ENCODE measurements around the gene KCNN1. TPM values are rescaled to one million over a fixed set of nuclear protein-coding genes. Genes with fewer than 3 reads are reported as not detected.
A peak's percentile ranks its signal among the peaks of the same experiment; 100 is the strongest.
"Not testable (repeated sequence)": the region's sequence is repeated elsewhere in the genome, so short reads cannot be mapped to it uniquely, and the experiment has no call there.

The KCNN1 gene
- 0.67 TPM for polyA plus RNA-seq (2013, experiment 1 of 2; ENCODE audit: insufficient read length)
- 0.61 TPM for polyA plus RNA-seq (2013, experiment 2 of 2; ENCODE audit: insufficient read length)

- DNase-seq: no peak
Observed at GRCh38 chr19:17966550-17967256, at the start of gene KCNN1. TSS of gene KCNN1 (plus strand) at chr19:17967107. CDS start at chr19:17973889, 6,782 bp downstream.

- DNase-seq: not testable (repeated sequence)
Observed at GRCh38 chr19:17918151-17918550, 48.8 kb upstream of the KCNN1 start.

DNA sequence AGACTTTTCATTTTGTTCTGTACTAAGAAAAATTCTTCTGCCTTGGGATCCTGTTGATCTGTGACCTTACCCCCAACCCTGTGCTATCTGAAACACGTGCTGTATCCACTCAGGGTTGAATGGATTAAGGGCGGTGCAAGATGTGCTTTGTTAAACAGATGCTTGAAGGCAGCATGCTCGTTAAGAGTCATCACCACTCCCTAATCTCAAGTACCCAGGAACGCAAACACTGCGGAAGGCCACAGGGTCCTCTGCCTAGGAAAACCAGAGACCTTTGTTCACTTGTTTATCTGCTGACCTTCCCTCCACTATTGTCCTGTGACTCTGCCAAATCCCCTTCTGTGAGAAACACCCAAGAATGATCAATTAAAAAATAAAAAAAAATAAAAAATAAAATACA, 47.8 kb upstream of the KCNN1 start:
- DNase-seq: not testable (repeated sequence)

DNA sequence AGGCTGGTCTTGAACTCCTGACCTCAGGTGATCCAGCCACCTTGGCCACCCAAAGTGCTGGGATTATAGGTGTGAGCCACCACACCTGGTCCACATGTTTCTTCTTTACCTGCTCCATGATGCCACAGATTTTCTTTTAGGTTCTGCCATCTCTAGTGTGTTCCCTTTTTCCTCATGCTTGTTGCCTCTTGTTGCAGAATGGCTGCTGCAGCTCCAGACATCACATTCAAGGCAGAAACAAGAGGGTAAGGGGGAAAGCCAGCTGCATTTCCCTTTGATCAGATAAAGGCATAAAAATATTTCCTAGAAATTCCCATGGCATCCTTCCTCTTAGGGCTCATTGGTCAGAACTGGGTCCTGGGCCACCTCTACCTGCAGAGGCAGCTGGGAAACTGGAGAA, 46.4 kb upstream of the KCNN1 start:
- DNase-seq: no peak

DNA sequence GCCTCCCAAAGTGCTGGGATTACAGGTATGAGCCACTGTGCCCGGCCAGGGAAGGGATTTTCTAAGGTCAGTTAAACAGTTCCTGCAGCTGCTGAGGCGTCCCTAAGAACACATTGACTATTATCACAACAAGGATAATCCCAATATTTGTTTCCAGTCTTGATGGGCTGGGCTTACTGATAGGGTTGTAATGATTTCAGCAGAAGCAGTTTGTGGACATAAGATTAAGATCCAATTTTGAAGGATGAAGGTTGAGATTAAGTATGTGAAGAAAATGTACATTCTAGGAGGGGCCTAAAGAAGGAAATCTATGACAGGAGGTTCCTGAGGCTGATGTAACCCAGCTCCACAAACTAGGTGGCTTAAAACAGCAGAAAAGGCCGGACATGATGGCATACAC, 44.8 kb upstream of the KCNN1 start:
- no peak for DNase-seq

DNA sequence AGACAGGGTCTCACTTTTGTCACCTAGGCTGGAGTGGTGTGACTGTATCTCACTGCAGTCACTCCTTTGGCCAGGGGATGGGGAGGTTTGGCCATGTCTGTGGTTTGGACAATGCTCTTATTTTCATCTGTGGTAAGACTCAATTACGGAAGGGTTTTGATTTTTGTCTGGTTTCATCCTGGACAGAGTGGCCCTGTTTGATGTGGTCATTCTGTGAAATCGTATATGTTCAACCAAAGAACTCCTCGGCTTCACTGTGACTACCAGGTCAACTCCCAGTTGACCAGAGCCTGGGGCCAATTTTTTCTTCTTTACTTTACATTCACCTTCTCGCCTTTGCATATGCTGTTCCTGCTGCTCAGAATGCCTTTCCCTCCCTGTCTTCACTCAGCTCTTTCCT, 40.9 kb upstream of the KCNN1 start:
- DNase-seq: no peak

DNA sequence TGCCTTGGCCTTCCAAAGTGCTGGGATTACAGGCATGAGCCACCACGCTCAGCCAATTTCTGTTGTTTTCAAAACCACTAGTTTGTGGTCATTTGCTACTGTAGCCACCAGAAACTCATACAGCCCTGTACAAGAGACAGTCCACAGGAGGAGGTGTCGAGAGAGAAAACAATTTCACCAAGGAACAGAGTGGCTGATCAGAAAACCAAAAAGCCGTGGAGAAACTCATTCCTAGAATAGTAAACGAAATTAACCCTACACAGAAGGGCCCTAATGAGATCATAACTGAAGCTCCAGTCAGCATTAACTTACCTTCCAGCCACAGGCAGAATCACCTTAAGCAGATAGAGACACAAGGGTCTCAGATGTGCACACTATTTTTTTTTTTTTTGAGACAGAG, 37.9 kb upstream of the KCNN1 start:
- DNase-seq: no peak

DNA sequence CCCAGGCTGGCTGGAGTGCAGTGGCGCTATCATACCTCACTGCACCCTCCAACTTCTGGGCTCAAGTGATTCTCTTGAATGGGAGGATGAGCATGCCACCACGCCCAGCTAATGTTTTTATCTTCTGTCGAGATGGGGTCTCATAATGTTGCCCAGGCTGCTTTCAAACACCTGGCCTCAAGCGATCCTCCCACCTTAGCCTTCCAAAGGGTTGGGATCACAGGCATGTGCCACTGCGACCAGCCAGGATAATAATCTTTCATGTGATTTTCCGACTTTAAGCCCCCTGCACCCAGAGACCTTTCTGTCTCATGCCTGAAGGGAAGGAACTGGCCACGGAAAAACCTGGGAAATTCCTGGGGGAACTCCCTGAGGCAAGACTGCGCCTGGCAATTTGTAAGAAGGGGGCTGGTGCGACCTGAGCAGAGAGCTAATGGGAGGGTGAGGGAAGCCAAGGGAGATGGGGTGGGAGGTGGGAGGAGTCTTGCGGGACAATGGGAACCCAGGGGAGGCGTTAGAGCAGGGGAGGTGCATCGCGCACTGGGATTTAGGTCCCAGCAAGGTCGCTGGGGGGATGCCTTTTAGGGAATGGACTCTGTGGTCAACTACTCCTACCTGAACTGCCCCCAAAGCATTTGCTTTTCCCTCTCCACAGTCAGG, 35.2 kb upstream of the KCNN1 start:
- DNase-seq: peak; percentile 11

DNA sequence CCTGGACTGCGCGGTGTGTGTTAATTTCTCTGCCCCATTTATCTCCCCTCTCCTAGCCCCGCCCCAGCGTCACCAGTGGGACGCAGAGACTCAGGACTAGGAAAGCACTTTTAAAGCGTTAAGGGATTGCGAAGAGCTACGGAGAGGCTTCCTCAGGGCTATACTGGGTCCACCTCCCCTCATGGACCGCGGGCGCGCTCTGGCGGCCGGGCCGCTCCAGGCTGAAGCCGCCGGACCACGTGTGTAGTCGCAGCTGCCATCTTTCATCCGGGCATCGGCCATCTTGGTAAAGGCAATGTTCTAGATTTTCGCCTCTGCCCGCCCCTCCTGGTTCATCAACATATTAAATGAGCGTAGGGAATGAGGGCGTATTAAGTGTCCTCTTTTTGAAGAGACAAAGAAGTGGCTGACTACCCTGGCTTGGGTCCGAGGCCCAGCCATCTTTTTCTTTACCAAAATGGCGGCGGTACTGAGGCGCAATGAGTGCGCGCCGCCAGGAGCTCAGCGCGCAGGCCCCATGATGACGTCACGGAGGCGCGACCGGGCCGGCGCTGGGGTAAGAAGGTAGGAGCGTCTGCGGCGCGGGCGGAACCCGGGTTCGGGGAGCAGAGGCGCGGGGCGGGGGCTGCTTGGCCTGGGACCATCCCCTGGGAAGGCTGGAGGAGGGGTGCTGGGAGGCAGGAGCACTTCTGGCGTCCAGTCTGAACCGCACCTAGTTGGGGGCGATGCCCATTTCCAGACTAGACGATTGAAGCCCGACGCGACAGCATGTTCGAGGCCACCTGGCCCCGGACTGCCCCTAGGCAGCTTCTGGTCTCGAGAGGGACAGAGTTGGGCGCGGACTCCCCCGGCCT, 34.2 kb upstream of the KCNN1 start, which contains the start of gene CCDC124:
Gene CCDC124, plus strand, starts transcription at position 531 of the 854 bp plus-strand sequence. CDS start 3,406 bp downstream, outside the sequence.
- peak; percentile 90 for DNase-seq

GRCh38 chr19:17933414-17934129, 33.3 kb upstream of the KCNN1 start:
- DNase-seq: no peak

DNA sequence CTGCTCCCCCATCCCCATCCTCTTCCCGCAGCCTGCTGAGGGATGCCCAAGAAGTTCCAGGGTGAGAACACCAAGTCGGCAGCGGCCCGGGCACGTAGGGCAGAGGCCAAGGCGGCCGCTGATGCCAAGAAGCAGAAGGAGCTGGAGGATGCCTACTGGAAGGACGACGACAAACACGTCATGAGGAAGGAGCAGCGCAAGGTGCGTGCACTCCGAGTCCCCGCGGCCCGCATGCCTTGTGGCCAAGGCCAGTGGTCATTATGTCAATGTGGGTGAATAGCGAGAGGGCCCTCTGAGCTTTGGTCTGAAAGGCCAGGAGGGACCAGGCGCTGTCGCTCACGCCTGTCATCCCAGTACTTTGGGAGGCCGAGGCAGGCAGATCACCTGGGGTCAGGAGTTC, 30.5 kb upstream of the KCNN1 start:
- no peak for DNase-seq

- DNase-seq: no peak
Observed at GRCh38 chr19:17937371-17937900, 29.5 kb upstream of the KCNN1 start.

GRCh38 chr19:17938092-17938845, 28.6 kb upstream of the KCNN1 start:
- DNase-seq: peak; percentile 79

- DNase-seq: no peak
Observed at GRCh38 chr19:17942181-17942580, 24.7 kb upstream of the KCNN1 start.

- no peak for DNase-seq
Observed at GRCh38 chr19:17942582-17943273, 24.2 kb upstream of the KCNN1 start.

DNA sequence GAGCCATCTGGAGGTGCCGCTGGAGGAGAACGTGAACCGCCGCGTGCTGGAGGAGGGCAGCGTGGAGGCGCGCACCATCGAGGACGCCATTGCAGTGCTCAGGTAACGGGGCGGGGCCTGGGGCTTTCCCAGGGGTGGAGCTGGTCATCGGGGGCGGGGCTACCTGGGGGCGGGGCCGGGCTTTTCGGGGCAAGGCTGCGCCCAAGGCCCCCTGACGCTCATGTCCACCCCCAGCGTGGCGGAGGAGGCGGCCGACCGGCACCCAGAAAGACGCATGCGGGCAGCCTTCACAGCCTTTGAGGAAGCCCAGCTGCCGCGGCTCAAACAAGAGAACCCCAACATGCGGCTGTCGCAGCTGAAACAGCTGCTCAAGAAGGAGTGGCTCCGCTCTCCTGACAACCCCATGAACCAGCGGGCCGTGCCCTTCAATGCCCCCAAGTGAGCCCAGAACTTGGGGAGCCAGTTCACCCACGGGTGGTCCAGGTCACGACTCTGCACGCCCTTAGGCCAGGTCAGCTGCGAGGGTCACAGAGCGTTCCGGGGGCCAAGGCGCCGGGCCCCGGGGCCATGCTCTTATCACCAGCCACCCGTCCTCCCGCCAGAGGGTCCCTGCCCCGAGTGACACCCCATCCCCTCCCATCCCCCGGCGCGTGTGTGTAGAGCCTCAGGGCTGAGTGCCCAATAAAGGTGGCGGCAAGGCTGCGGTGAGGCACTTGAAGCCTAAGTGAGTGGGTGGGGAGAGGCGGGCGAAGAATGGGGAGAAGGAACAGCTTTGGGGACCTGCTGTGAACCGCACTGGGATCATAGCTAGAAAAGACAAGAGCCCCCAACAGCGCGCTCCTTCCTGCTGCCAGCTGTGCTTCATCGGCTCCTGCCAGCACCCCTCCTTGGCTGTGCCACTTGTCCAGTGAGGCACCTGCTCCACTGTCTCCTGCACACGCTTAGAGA, 23.4 kb upstream of the KCNN1 start:
- DNase-seq: no peak

DNA sequence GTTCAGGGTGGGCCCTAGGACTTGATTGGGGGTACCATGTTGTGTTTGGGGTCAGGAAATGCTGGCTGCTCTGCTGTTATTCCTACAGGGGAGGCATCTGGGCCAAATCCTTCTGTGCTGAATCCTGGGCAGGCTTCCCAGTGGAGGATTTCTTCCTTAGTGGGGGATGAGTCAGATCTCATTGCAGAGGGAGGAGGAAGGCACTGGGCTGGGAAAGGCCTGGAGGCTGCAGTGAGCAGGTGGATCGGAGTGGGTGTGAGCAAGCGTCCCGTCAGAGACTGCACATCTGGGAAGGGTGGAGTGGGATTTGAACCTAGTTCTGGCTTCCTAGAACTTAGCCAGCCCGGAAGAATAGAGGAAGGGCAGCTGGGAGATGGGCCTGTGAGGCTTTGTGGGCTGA, 22.6 kb upstream of the KCNN1 start:
- DNase-seq: peak; percentile 72

GRCh38 chr19:17946965-17947784, 19.7 kb upstream of the KCNN1 start:
- no peak for DNase-seq
